ENCODE results near the gene DLX6.

GRCh38 chr7:96973986-96974385 is 31.4 kb upstream of the DLX6 start:
- no peak for TF ChIP-seq CTCF (IDR thresholded peaks at IDR 0.05; ENCODE audit: low read depth, low read length, poor library complexity, severe bottlenecking)
- TF ChIP-seq EZH2phosphoT487 (IDR thresholded peaks at IDR 0.05; ENCODE audit: borderline replicate concordance, low read length) = no peak
